Measurements from ENCODE around the gene MAML3. TPM values are rescaled to one million over a fixed set of nuclear protein-coding genes. Genes with fewer than 3 reads are reported as not detected.

Gene MAML3
- total RNA-seq, 2 experiments from 2014 or later = 2.0 to 2.4 TPM

DNA sequence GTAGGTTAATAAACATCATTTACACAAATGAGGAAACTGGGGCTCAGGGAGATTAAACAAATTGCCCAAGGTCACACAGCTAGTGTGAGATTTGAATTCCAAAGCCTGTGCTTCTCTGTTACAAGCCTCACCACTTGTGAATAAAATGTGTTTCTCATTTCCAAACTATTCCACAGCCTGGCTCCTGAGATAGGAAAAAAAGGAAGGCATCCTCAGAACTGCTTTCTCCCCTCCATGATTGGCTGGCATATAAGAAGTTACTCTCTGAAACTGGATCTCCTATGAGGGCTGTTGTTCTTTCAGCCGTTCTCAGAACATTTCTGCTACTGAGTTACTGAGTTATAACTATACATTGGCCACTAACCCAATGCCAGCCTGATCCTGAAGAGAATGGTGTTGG, 237.9 kb downstream of the MAML3 start:
- intact Hi-C loops (cut with micrococcal nuclease) = no loop called here
- no peak for ATAC-seq
- Mint-ChIP-seq H3K27ac (no peak overlapping the region), H3K4me3 (no peak overlapping the region), H3K4me1 (ENCODE audit: low read depth) (no peaks in the 10 kb centered on the region), H3K36me3 (ENCODE audit: low read depth) (no peaks in the 10 kb centered on the region), H3K9me3 (no peaks in the 10 kb centered on the region), H3K27me3 (no peaks in the 10 kb centered on the region)
- ChIA-PET POLR2A (no interaction called here), CTCF (no interaction called here)
- TF ChIP-seq, protein P1, sequence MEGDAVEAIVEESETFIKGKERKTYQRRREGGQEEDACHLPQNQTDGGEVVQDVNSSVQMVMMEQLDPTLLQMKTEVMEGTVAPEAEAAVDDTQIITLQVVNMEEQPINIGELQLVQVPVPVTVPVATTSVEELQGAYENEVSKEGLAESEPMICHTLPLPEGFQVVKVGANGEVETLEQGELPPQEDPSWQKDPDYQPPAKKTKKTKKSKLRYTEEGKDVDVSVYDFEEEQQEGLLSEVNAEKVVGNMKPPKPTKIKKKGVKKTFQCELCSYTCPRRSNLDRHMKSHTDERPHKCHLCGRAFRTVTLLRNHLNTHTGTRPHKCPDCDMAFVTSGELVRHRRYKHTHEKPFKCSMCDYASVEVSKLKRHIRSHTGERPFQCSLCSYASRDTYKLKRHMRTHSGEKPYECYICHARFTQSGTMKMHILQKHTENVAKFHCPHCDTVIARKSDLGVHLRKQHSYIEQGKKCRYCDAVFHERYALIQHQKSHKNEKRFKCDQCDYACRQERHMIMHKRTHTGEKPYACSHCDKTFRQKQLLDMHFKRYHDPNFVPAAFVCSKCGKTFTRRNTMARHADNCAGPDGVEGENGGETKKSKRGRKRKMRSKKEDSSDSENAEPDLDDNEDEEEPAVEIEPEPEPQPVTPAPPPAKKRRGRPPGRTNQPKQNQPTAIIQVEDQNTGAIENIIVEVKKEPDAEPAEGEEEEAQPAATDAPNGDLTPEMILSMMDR (IDR thresholded peaks at IDR 0.05) = no peak
- DNase-seq = no peak

DNA sequence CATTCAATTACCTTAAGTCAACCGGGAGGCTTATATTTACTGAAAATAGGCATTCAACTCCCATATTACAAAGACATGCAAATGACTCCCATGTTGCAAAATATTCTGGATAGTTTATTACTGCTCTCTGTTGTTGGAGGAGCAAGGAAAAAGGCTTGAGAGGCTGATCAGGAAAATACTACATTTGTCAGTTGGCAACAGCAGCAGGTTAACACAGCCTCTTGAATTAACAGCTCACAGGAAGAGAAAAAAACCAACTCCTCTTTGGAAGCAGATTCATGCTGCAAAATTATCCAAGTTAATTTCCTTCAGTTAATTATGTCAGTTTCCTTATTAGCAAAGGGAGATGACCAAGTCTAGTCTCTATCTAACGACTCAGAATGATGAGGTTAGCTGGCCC, 238.9 kb downstream of the MAML3 start:
- Mint-ChIP-seq H3K36me3 (ENCODE audit: low read depth) (no peaks in the 10 kb centered on the region), H3K9me3 (no peaks in the 10 kb centered on the region), H3K4me1 (ENCODE audit: low read depth) (no peaks in the 10 kb centered on the region), H3K27ac (no peak overlapping the region), H3K4me3 (no peak overlapping the region), H3K27me3 (no peaks in the 10 kb centered on the region)
- DNase-seq = no peak
- TF ChIP-seq, protein P1 (IDR thresholded peaks at IDR 0.05) = no peak
- ATAC-seq = no peak
- ChIA-PET POLR2A (no interaction called here), CTCF (no interaction called here)
- intact Hi-C loops (cut with micrococcal nuclease) = no loop called here

DNA sequence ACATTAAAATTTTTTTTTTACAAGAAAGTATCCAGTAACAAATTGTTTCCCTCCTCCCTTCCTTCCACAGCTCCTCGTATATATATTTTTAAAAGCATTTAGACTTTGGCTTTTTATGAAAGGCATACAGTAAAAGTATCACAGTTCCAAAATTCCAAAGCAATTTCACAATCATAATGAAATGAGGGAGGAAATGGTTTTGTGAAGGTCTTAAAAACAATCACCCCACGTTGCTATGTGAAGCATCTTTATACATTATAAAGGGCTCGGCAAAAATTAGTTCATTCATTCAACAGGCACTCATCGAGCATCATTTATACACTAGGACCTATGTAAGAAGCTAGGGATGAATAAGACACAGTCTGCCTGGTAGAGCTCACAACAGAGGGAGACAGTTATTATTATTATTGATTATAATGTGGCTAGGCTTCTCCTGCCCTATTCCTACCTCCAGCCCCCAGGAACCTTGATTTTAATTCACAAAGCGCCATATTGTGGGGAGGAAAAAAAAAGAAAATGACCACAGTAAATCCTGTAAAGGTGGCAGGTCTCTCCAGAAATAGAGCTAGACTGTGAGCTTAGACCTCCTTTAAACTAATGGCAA, 239.9 kb downstream of the MAML3 start:
- Mint-ChIP-seq H3K4me3 (no peak overlapping the region), H3K9me3 (no peaks in the 10 kb centered on the region), H3K4me1 (ENCODE audit: low read depth) (no peaks in the 10 kb centered on the region), H3K27ac (no peak overlapping the region), H3K36me3 (ENCODE audit: low read depth) (no peaks in the 10 kb centered on the region), H3K27me3 (no peaks in the 10 kb centered on the region)
- CTCF ChIA-PET = no interaction called here
- ATAC-seq (no peak), DNase-seq (no peak)
- POLR2A ChIA-PET = no interaction called here
- intact Hi-C loops (cut with micrococcal nuclease) = no loop called here
- TF ChIP-seq, protein P1 (IDR thresholded peaks at IDR 0.05) = no peak

DNA sequence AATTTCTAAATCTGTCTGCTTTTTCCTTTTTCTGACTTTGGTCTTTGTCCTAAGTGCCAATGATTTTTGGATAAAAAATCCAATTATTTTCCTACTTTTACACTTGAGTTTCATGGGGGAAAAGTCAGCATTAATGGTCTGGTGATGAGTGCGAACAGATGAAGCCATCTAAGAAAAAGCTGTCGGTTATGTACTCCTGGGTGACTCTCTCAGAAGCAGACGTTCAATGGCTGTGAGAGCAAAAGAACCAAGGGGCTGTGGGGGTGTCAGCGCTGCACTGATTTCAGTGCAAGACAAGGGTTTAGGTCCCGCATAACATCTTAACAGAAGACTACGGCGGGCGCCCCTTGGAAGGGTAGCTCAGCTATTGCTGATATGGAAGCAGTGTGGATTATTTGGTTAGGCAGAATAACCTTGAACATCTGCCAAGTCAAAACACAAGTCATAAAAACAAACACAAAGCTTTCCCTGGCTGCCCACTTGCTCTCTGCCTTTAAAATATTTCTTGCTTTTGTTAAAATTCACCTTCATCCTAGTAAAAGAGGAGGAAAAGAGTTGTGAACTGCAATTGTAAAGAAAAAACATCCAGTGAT, 240.5 kb downstream of the MAML3 start:
- Mint-ChIP-seq H3K36me3 (ENCODE audit: low read depth) (no peaks in the 10 kb centered on the region), H3K27ac (no peak overlapping the region), H3K4me3 (no peak overlapping the region), H3K9me3 (no peaks in the 10 kb centered on the region), H3K4me1 (ENCODE audit: low read depth) (no peaks in the 10 kb centered on the region), H3K27me3 (no peaks in the 10 kb centered on the region)
- DNase-seq = no peak
- CTCF ChIA-PET = no interaction called here
- POLR2A ChIA-PET = no interaction called here
- ATAC-seq = no peak
- intact Hi-C loops (cut with micrococcal nuclease) = no loop called here
- TF ChIP-seq, protein P1 (IDR thresholded peaks at IDR 0.05) = no peak

DNA sequence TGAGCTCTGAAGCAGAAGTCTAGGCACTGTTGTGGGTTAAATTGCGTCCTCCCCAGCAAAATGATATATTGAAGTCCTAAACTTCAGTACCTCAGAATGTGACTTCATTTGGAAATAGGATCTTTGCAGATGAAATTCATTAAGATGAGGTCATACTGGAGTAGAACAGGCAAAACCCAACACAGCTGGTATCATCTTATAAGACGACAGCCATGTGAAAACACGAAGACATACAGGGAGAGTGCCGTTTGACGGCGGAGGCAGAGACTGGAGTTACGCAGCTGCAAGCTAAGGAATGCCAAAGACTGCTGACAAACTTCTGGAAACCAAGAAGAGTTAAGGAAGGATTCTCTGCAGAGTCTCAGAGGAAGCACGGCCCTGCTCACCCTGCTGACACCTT, 241.5 kb downstream of the MAML3 start:
- no peak for ATAC-seq
- Mint-ChIP-seq H3K36me3 (ENCODE audit: low read depth) (no peaks in the 10 kb centered on the region), H3K4me1 (ENCODE audit: low read depth) (no peaks in the 10 kb centered on the region), H3K4me3 (no peak overlapping the region), H3K27me3 (no peaks in the 10 kb centered on the region), H3K9me3 (no peaks in the 10 kb centered on the region), H3K27ac (no peak overlapping the region)
- CTCF ChIA-PET = no interaction called here
- TF ChIP-seq, protein P1 (IDR thresholded peaks at IDR 0.05) = no peak
- intact Hi-C loops (cut with micrococcal nuclease) = no loop called here
- POLR2A ChIA-PET = no interaction called here
- no peak for DNase-seq

All from activated CD8-positive, alpha-beta T cell treated with anti-CD3 and anti-CD28 coated beads for 36 hours (primary cell).